ENCODE measurements around the gene GLIPR1L2.

Gene GLIPR1L2

GRCh38 chr12:75479963-75480461, 89.1 kb downstream of the GLIPR1L2 start:
- no peak for DNase-seq

- peak; percentile 45 for DNase-seq
Measured at GRCh38 chr12:75480469-75480949, 89.6 kb downstream of the GLIPR1L2 start, which contains the start of gene GLIPR1. GLIPR1 (plus strand) TSS chr12:75480755; CDS start chr12:75480881, 126 bp downstream.

- DNase-seq, result no peak
Measured at GRCh38 chr12:75481013-75481705, 90.3 kb downstream of the GLIPR1L2 start.

- DNase-seq, result no peak
Measured at GRCh38 chr12:75481774-75482173, 90.9 kb downstream of the GLIPR1L2 start.

Data from midbrain (tissue), 1 donor.